ENCODE data around the gene DNAJC16.

Gene DNAJC16

DNA sequence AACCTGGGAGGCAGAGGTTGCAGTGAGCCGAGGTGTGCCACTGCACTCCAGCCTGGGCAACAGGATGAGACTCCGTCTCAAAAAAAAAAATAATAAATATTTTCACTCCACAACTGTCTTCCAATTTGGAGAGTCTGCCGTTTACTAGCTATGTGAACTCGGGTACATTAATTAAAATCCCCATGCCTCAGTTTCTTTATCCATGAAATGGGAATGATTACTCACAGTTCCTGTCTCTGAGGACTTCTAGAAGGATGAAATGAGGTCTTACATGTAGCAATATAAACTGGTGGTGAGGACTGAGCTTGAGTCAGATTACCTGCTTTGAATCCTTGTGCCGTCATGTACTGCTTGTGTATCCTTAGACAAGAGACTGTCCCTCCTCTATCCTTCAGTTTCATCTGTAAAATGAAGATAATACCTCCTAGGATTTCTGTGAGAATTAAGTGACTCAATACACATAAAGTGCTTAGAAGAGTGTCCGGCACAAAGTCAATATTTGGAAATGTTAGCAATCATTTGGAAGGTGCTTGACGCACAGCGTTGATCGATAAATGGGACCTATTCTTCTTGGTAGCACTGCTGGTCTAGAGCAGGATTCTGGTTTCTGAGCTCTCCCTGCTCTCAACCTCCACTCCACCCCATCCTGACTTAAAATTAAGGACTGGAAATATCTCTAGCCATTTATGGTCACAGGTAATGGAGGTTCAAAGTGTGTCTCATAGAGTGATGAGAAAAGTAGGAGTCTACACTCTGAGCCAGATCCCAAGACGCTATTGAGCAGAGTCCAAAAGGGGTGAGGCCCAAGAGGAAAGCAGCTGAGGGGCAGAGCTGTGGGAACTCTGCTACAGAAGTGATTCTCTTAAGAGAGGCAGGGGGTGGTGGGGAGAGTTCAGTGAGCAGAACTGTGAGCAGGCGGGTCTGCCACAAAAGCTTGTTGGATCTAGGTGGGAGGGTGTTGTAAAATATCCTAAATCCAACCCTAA, 79.0 kb downstream of the DNAJC16 start:
- intact Hi-C loops (cut with DNase I; ENCODE audit: low total_unique reads): no loop called here
- no peak for DNase-seq

DNA sequence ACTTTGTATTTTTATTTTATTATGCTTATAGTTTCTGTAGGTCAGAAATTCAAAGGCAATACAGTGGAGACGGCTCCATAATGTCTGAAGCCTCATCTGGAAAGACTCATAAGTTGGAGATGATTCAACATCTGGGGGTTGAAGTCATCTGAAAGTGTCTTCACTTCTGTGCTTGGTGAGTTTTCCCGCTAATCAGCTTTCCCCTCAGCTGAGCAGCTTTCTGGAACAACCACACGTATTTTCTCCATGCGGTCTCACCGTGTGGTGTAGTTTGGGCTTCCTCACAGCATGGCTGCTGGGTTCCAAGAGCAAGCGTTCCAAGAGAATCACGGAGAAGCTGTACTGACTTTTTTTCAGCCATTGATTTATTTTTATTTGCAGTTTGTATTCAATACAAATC, 83.0 kb downstream of the DNAJC16 start:
- no peaks in the 10 kb centered on the region for H3K9me3 ChIP-seq
- H3K27me3 ChIP-seq: no peaks in the 10 kb centered on the region
- H3K36me3 ChIP-seq: no peaks in the 10 kb centered on the region
- DNase-seq: no peak
- H3K4me3 ChIP-seq: no peak overlapping the region
- H3K4me1 ChIP-seq: no peaks in the 10 kb centered on the region
- no peak overlapping the region for H3K27ac ChIP-seq
- intact Hi-C loops (cut with DNase I; ENCODE audit: low total_unique reads): no loop called here
- TF ChIP-seq, protein P1, sequence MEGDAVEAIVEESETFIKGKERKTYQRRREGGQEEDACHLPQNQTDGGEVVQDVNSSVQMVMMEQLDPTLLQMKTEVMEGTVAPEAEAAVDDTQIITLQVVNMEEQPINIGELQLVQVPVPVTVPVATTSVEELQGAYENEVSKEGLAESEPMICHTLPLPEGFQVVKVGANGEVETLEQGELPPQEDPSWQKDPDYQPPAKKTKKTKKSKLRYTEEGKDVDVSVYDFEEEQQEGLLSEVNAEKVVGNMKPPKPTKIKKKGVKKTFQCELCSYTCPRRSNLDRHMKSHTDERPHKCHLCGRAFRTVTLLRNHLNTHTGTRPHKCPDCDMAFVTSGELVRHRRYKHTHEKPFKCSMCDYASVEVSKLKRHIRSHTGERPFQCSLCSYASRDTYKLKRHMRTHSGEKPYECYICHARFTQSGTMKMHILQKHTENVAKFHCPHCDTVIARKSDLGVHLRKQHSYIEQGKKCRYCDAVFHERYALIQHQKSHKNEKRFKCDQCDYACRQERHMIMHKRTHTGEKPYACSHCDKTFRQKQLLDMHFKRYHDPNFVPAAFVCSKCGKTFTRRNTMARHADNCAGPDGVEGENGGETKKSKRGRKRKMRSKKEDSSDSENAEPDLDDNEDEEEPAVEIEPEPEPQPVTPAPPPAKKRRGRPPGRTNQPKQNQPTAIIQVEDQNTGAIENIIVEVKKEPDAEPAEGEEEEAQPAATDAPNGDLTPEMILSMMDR (IDR thresholded peaks at IDR 0.05): no peak

More for the DNA sequence above, 79.0 kb downstream of the DNAJC16 start:
- no peak overlapping the region for H3K27ac ChIP-seq
- TF ChIP-seq, protein P1 (IDR thresholded peaks at IDR 0.05): no peak
- no peak overlapping the region for H3K4me3 ChIP-seq
- peaks cover 0 to 14% (median 5%) of the 10 kb centered on the region in 4 donors for H3K4me1 ChIP-seq
- no peaks in the 10 kb centered on the region for H3K27me3 ChIP-seq
- no peaks in the 10 kb centered on the region for H3K9me3 ChIP-seq
- no peaks in the 10 kb centered on the region for H3K36me3 ChIP-seq

DNA sequence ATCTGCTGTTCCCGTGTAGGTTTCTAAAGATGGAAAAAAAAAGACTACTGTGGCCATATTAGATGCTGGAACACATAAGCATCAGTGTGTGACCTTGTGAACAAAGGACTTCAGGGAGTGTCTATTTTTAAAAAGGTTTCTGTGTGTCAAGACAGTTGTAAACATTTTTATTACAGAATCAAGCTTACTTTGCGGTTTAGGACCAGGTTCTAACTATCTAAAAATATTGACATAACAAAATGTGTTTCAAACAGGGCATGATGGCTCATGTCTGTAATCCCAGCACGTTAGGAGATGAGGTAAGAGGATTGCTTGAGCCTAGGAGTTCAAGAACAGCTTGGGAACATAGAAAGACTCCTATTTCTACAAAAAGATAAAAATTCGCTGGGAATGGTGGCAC, 83.5 kb downstream of the DNAJC16 start:
- Histone ChIP-seq H3K27me3 (no peaks in the 10 kb centered on the region), H3K27ac (no peak overlapping the region), H3K4me3 (no peak overlapping the region), H3K36me3 (no peaks in the 10 kb centered on the region), H3K4me1 (no peaks in the 10 kb centered on the region), H3K9me3 (no peaks in the 10 kb centered on the region)
- intact Hi-C loops (cut with DNase I; ENCODE audit: low total_unique reads): no loop called here
- TF ChIP-seq, protein P1 (IDR thresholded peaks at IDR 0.05): no peak
- DNase-seq: no peak

DNA sequence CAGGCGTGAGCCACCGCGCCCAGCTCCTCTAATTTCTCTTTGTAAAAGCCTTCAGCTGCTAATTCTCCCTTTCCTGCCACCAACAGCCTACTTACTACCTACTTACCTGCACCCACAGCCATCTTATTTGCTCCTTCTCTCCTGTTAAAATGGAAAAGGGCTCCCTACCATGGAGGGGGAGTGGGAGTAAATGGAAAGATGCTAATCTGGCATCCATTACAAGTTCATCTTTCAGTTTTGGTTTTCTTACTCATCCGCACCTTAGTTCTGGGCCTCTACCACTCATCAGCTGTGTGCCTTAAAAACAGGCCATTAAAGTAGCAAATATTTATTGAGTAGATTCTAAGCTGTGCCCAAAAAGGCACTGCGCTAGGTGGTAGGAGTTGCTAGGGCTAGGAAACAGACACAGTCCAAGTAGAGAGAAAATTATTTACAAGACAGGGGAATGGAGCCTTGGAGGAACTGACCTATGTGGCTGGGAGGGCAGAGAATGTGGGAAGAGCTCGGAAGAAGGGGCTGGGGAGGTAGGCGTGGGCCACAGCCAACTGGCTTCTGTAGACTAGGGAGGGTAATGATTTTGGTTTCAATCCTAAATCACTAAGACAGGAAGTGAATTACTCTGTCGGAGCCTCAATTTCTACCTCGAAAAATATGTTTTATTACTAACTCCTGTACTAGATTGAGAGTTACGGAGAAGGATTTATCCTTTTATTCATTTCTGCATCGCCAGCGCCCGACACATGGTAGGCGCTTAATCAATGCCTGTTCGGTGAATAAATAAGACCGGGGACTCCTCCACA, 89.9 kb downstream of the DNAJC16 start:
- H3K36me3 ChIP-seq: no peaks in the 10 kb centered on the region
- peaks cover 0 to 42% (median 24%) of the 10 kb centered on the region in 4 donors for H3K4me1 ChIP-seq
- intact Hi-C loops (cut with DNase I; ENCODE audit: low total_unique reads): loop anchor here (2.0 kb wide), 2 partner anchors 14 to 44 kb away; no protein-coding TSS in a partner anchor
- DNase-seq: no peak
- peak overlapping the region; percentile 82 to 93 for H3K27ac ChIP-seq
- no peaks in the 10 kb centered on the region for H3K27me3 ChIP-seq
- TF ChIP-seq, protein P1 (IDR thresholded peaks at IDR 0.05): no peak
- H3K9me3 ChIP-seq: no peaks in the 10 kb centered on the region
- peak overlapping the region; percentile 80 to 88 for H3K4me3 ChIP-seq

DNA sequence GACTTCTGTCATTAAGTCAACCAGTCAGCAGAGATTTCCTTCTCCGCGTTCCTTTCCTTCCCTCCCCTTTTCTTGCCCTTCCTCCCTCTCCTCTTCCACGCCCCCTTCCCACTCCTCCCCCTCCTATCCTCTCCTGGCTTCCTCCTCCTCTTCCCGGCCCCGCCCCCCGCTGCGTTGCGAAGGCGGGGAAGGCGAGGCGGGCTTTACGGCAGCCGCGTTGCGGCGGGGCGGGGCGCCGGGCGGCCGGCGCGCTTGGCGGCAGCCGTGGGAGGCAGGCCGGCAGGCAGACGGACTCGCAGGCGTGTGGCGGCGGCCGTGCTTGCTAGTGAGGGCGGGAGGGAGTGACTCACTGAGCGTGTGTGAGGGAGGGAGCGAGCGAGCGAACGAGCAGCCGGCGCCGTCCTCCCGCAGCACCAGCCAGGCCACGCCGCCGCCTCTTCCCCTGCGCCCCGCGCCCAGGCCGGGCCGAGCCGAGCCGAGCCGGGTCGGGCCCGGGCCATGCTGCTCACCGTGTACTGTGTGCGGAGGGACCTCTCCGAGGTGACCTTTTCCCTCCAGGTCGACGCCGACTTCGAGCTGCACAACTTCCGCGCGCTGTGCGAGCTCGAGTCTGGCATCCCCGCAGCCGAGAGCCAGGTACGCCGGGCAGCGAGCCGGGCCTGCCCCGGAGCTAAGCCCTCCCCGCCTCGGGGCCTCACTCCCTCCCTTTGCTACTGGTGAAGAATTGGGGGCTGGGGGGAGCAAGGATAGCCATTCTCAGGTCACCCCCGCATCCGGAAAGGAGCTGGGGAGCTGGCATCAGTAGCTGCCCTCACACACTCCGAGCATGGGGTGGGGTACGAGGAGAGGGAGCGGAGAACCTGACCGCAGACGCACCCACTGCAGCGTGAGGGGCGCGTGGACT, 90.8 kb downstream of the DNAJC16 start, which contains the start of gene DDI2:
Gene DDI2, plus strand, starts transcription at position 286 of the 904 bp plus-strand sequence. Its CDS starts 213 bp downstream, at position 499.
- Histone ChIP-seq H3K4me3 (peak within 1 kb of the TSS; percentile 80 to 88), H3K4me1 (peaks cover 0 to 42% (median 29%) of the 10 kb centered on the region in 4 donors), H3K36me3 (no peaks in the 10 kb centered on the region), H3K27me3 (no peaks in the 10 kb centered on the region), H3K9me3 (no peaks in the 10 kb centered on the region), H3K27ac (peak within 1 kb of the TSS; percentile 93 to 98)
- intact Hi-C loops (cut with DNase I; ENCODE audit: low total_unique reads): loop anchor here (2.0 kb wide), 2 partner anchors 15 to 45 kb away; no protein-coding TSS in a partner anchor
- TF ChIP-seq, protein P1 (IDR thresholded peaks at IDR 0.05): no peak
- peak; percentile 98 to 99 for DNase-seq

Data from tibial artery (tissue), 4 donors.